Raji (cell line): ENCODE data around the gene PTPRN2.

ENCODE experiments used
- POLR2A ChIP-seq: IDR thresholded peaks from 2 replicates; pipeline ENCODE4 v1.6.1; 2011; ENCODE audit warnings: low read depth, low read length, control low read depth; ENCODE audit not compliant: insufficient read depth

PTPRN2 gene

GRCh38 chr7:157871681-157872080, 715.9 kb downstream of the PTPRN2 start:
- TF ChIP-seq POLR2A, result no peak

GRCh38 chr7:157870644-157871290, 716.9 kb downstream of the PTPRN2 start:
- no peak for TF ChIP-seq POLR2A

- TF ChIP-seq POLR2A, result no peak
These were observed 717.8 kb downstream of the PTPRN2 start for GRCh38 chr7:157869793-157870192.

- no peak for TF ChIP-seq POLR2A
These were observed 719.8 kb downstream of the PTPRN2 start for GRCh38 chr7:157867685-157868305.

- TF ChIP-seq POLR2A, result no peak
These were observed 721.2 kb downstream of the PTPRN2 start for GRCh38 chr7:157866336-157866924.

- no peak for TF ChIP-seq POLR2A
These were observed 722.1 kb downstream of the PTPRN2 start for GRCh38 chr7:157865351-157866165.

GRCh38 chr7:157864911-157865310, 722.7 kb downstream of the PTPRN2 start:
- TF ChIP-seq POLR2A, result no peak

- TF ChIP-seq POLR2A, result no peak
These were observed 723.5 kb downstream of the PTPRN2 start for GRCh38 chr7:157863906-157864810.

- TF ChIP-seq POLR2A, result no peak
These were observed 724.4 kb downstream of the PTPRN2 start for GRCh38 chr7:157863176-157863575.

- no peak for TF ChIP-seq POLR2A
These were observed 724.9 kb downstream of the PTPRN2 start for GRCh38 chr7:157862731-157863130.

GRCh38 chr7:157861551-157861950, 726.1 kb downstream of the PTPRN2 start:
- TF ChIP-seq POLR2A, result no peak

GRCh38 chr7:157861031-157861491, 726.6 kb downstream of the PTPRN2 start:
- no peak for TF ChIP-seq POLR2A

GRCh38 chr7:157860406-157860805, 727.2 kb downstream of the PTPRN2 start:
- no peak for TF ChIP-seq POLR2A

GRCh38 chr7:157859915-157860314, 727.7 kb downstream of the PTPRN2 start:
- TF ChIP-seq POLR2A, result no peak

- TF ChIP-seq POLR2A, result no peak
These were observed 730.0 kb downstream of the PTPRN2 start for GRCh38 chr7:157857578-157858075.
